IMR-90 (cell line): ENCODE results near the gene SEPHS2. TPM values are rescaled to one million over a fixed set of nuclear protein-coding genes. Genes with fewer than 3 reads are reported as not detected.

Experiments
- ATAC-seq: fragments of 200-7000 bp; cut with Tn5 transposase; 2 replicates; pipeline ENCODE4 v1.9.1; 2020; ENCODE audit warnings: low read depth, mild to moderate bottlenecking, moderate library complexity
- BruUV-seq: library from RNA; stranded (reverse); fragments of 400-500 nt; replicated peaks from 2 replicates; lab custom pipeline; 2021; lab: Mats Ljungman, UMichigan
- CTCF ChIA-PET: fragments of 300-600 bp; formaldehyde crosslinking; extraction: SDS; loops from one replicate; lab custom pipeline; 2021; ENCODE audit warnings: antibody characterized with exemption; lab: Yijun Ruan, JAX
- POLR2A ChIA-PET: fragments of 300-600 bp; sonication (Branson Sonifier 250); formaldehyde crosslinking; loops from one replicate; lab custom pipeline; 2022; ENCODE audit warnings: antibody characterized with exemption; ENCODE audit not compliant: unreplicated experiment; lab: Charles Lee
- DNase-seq: peaks from one replicate; pipeline ENCODE4 v3.0.0; 2013
- H2AFZ ChIP-seq: replicated peaks from 2 replicates; pipeline ENCODE3; 2013; ENCODE audit warnings: low read length, mild to moderate bottlenecking; ENCODE audit not compliant: poor library complexity
- H2AK5ac ChIP-seq: 2 replicates; pipeline ENCODE4 v1.6.1; 2013; ENCODE audit warnings: low read depth, low read length, inconsistent platforms
- H2AK9ac ChIP-seq: replicated peaks from 2 replicates; pipeline ENCODE3; 2013; ENCODE audit warnings: mild to moderate bottlenecking, low read depth, low read length, moderate library complexity; ENCODE audit not compliant: poor library complexity
- H2BK120ac ChIP-seq: 2 replicates; pipeline ENCODE4 v1.6.1; 2013; ENCODE audit warnings: low read depth, low read length, inconsistent platforms
- H2BK15ac ChIP-seq: 3 replicates; pipeline ENCODE4 v1.6.1; 2013; ENCODE audit warnings: low read depth, low read length, inconsistent platforms
- H2BK20ac ChIP-seq: 2 replicates; pipeline ENCODE4 v1.6.1; 2013; ENCODE audit warnings: low read depth, mild to moderate bottlenecking, inconsistent platforms, low read length, moderate library complexity
- H2BK5ac ChIP-seq: 2 replicates; pipeline ENCODE4 v1.6.1; 2013; ENCODE audit warnings: mild to moderate bottlenecking, low read depth, low read length, inconsistent platforms; ENCODE audit not compliant: poor library complexity, severe bottlenecking
- H3K14ac ChIP-seq: replicated peaks from 2 replicates; pipeline ENCODE4 v1.6.1; 2013; ENCODE audit warnings: low read depth, low read length, inconsistent platforms
- H3K18ac ChIP-seq: 2 replicates; pipeline ENCODE4 v1.6.1; 2013; ENCODE audit warnings: low read depth, low read length, control low read depth
- H3K23ac ChIP-seq: 2 replicates; pipeline ENCODE4 v1.6.1; 2013; ENCODE audit warnings: low read depth, low read length, inconsistent platforms
- H3K27ac ChIP-seq: 2 replicates; pipeline ENCODE4 v1.5.1; 2013; ENCODE audit warnings: mild to moderate bottlenecking, control low read depth, low read length; ENCODE audit not compliant: insufficient read depth
- H3K27me3 ChIP-seq: 2 replicates; pipeline ENCODE4 v1.6.1; 2013; ENCODE audit warnings: low read length; ENCODE audit not compliant: control insufficient read depth, insufficient read depth
- H3K36me3 ChIP-seq: 2 replicates; pipeline ENCODE4 v1.6.1; 2013; ENCODE audit warnings: low read length, mixed read lengths; ENCODE audit not compliant: control insufficient read depth, insufficient read depth
- H3K4ac ChIP-seq: 2 replicates; pipeline ENCODE4 v1.6.1; 2013; ENCODE audit warnings: low read depth, low read length, inconsistent platforms
- H3K4me1 ChIP-seq: 2 replicates; pipeline ENCODE4 v1.6.1; 2013; ENCODE audit warnings: low read length, mixed read lengths; ENCODE audit not compliant: control insufficient read depth, insufficient read depth
- H3K4me2 ChIP-seq: 2 replicates; pipeline ENCODE4 v1.6.1; 2013; ENCODE audit warnings: low read depth, mild to moderate bottlenecking, control low read depth, low read length, moderate library complexity
- H3K4me3 ChIP-seq: 2 replicates; pipeline ENCODE4 v1.5.1; 2013; ENCODE audit warnings: low read depth, mild to moderate bottlenecking, control low read depth, low read length, moderate library complexity; ENCODE audit not compliant: insufficient read depth
- H3K56ac ChIP-seq: 2 replicates; pipeline ENCODE4 v1.6.1; 2013; ENCODE audit warnings: low read length, inconsistent platforms; ENCODE audit not compliant: insufficient read depth; ENCODE audit errors: extremely low read depth
- H3K79me1 ChIP-seq, 2 experiments: 2 replicates each; pipeline ENCODE4 v1.6.1; 2013; ENCODE audit warnings: low read length in 2 of 2, inconsistent platforms in 1 of 2, low read depth in 1 of 2
- H3K9ac ChIP-seq: 2 replicates; pipeline ENCODE4 v1.6.1; 2013; ENCODE audit warnings: low read depth, low read length, control low read depth
- H3K9me1 ChIP-seq: 2 replicates; pipeline ENCODE4 v1.6.1; 2013; ENCODE audit warnings: low read length, inconsistent platforms; ENCODE audit not compliant: insufficient read depth
- H3K9me3 ChIP-seq: 2 replicates; pipeline ENCODE4 v1.6.1; 2013; ENCODE audit warnings: low read length; ENCODE audit not compliant: control insufficient read depth, insufficient read depth
- H4K20me1 ChIP-seq: 2 replicates; pipeline ENCODE4 v1.6.1; 2013; ENCODE audit warnings: low read length, inconsistent platforms; ENCODE audit not compliant: insufficient read depth
- H4K5ac ChIP-seq: 2 replicates; pipeline ENCODE4 v1.6.1; 2013; ENCODE audit warnings: mild to moderate bottlenecking, low read depth, low read length, control low read depth
- H4K8ac ChIP-seq, 2 experiments: 2 replicates each; pipeline ENCODE4 v1.6.1; 2013; ENCODE audit warnings: low read depth in 2 of 2, low read length in 2 of 2, control low read depth in 1 of 2, inconsistent platforms in 1 of 2
- H4K91ac ChIP-seq: 2 replicates; pipeline ENCODE4 v1.6.1; 2013; ENCODE audit warnings: low read depth, low read length, inconsistent platforms; ENCODE audit not compliant: insufficient read depth
- BHLHE40 ChIP-seq: fragments of 150-350 bp; IDR thresholded peaks from 2 replicates; pipeline ENCODE4 v1.6.1; 2016; ENCODE audit warnings: mild to moderate bottlenecking, low read depth, low read length
- CEBPB ChIP-seq: IDR thresholded peaks from 2 replicates; pipeline ENCODE4 v1.6.1; 2012; ENCODE audit warnings: low read depth, low read length, improper control_type of control experiment
- CHD1 ChIP-seq: IDR thresholded peaks from 2 replicates; pipeline ENCODE4 v1.6.1; 2012; ENCODE audit warnings: low read depth, low read length, improper control_type of control experiment
- ELK1 ChIP-seq: fragments of 150-350 bp; IDR thresholded peaks from 2 replicates; pipeline ENCODE4 v1.6.1; 2016; ENCODE audit warnings: low read depth, mild to moderate bottlenecking, low read length, moderate library complexity, borderline replicate concordance
- FOS ChIP-seq: fragments of 150-350 bp; IDR thresholded peaks from 2 replicates; pipeline ENCODE4 v1.6.1; 2016; ENCODE audit warnings: low read depth, low read length
- MAFK ChIP-seq: IDR thresholded peaks from 2 replicates; pipeline ENCODE4 v1.6.1; 2012; ENCODE audit warnings: low read depth, low read length, improper control_type of control experiment
- MAZ ChIP-seq: IDR thresholded peaks from 2 replicates; pipeline ENCODE4 v1.6.1; 2012; ENCODE audit warnings: low read depth, mild to moderate bottlenecking, low read length, improper control_type of control experiment, moderate library complexity, borderline replicate concordance
- MXI1 ChIP-seq: IDR thresholded peaks from 2 replicates; pipeline ENCODE4 v1.6.1; 2012; ENCODE audit warnings: low read depth, mild to moderate bottlenecking, low read length, moderate library complexity, borderline replicate concordance
- NFE2L2 ChIP-seq: fragments of 150-350 bp; IDR thresholded peaks from 2 replicates; pipeline ENCODE4 v1.6.1; 2016; ENCODE audit warnings: low read depth, mild to moderate bottlenecking, low read length
- POLR2A ChIP-seq: IDR thresholded peaks from 2 replicates; pipeline ENCODE4 v1.6.1; 2012; ENCODE audit warnings: mild to moderate bottlenecking, low read depth, low read length
- RAD21 ChIP-seq: IDR thresholded peaks from 2 replicates; pipeline ENCODE4 v1.6.1; 2012; ENCODE audit warnings: low read length, improper control_type of control experiment
- RCOR1 ChIP-seq: IDR thresholded peaks from 2 replicates; pipeline ENCODE4 v1.6.1; 2012; ENCODE audit warnings: mild to moderate bottlenecking, low read length, improper control_type of control experiment; ENCODE audit not compliant: insufficient replicate concordance
- RFX5 ChIP-seq: IDR thresholded peaks from 2 replicates; pipeline ENCODE4 v1.8.0; 2012; ENCODE audit warnings: low read depth, mild to moderate bottlenecking, low read length, moderate library complexity
- SMC3 ChIP-seq: fragments of 150-350 bp; IDR thresholded peaks from 2 replicates; pipeline ENCODE4 v1.6.1; 2016; ENCODE audit warnings: low read depth, mild to moderate bottlenecking, antibody characterized with exemption, low read length, moderate library complexity
- WGBS, 2 experiments: methylation state at CpG; one replicate each; pipeline versions ENCODE4 v1.1.5 to v1.1.7; 2013; ENCODE audit warnings: missing lambda C conversion rate in 2 of 2; ENCODE audit not compliant: insufficient read length in 1 of 2; ENCODE audit errors: extremely low coverage in 2 of 2; 5-methylcytosine and 5-hydroxymethylcytosine counted together
- dilution Hi-C: fragments of 300-500 bp; cut with HindIII; formaldehyde crosslinking; loops from one replicate; pipeline ENCODE4 v1.14.3; 2018; ENCODE audit warnings: low sequenced_read_pairs; ENCODE audit not compliant: unreplicated experiment
- in situ Hi-C: fragments of 300-500 bp; cut with MboI; formaldehyde crosslinking; loops from 3 replicates; pipeline ENCODE4 v1.14.3; 2019; ENCODE audit warnings: low sequenced_read_pairs, inconsistent platforms, mixed read lengths
- intact Hi-C: fragments of 100-400 bp; cut with micrococcal nuclease; formaldehyde crosslinking; loops from 2 replicates; pipeline ENCODE4 v1.10.0; 2022
- polyA plus RNA-seq, 3 experiments: library from polyadenylated mRNA; depleted of rRNA; stranded (reverse); fragments of >200 nt; gene quantifications; 2 replicates each; pipeline ENCODE4 v1.2.3, GENCODE V29; 2012; ENCODE audit warnings: low replicate concordance in 1 of 3
- total RNA-seq: library from RNA; depleted of rRNA; stranded (reverse); fragments of >200 nt; gene quantifications from 2 replicates; pipeline ENCODE4 v1.2.3, GENCODE V29; 2012
- TF ChIP-seq, protein P1 (sequence below): conservative IDR thresholded peaks from 2 replicates; pipeline ENCODE4 v1.5.1; 2012; ENCODE audit warnings: mild to moderate bottlenecking, low read depth, low read length, improper control_type of control experiment
- TF ChIP-seq, protein P2 (sequence below): fragments of 150-350 bp; IDR thresholded peaks from 2 replicates; pipeline ENCODE4 v1.6.1; 2017; ENCODE audit warnings: mild to moderate bottlenecking, antibody characterized with exemption, low read length, low read depth

The SEPHS2 gene
- total and polyA plus RNA-seq, 2 of the 4 experiments (the other 2 are of a cell fraction): 10.4 to 31.4 TPM

DNA sequence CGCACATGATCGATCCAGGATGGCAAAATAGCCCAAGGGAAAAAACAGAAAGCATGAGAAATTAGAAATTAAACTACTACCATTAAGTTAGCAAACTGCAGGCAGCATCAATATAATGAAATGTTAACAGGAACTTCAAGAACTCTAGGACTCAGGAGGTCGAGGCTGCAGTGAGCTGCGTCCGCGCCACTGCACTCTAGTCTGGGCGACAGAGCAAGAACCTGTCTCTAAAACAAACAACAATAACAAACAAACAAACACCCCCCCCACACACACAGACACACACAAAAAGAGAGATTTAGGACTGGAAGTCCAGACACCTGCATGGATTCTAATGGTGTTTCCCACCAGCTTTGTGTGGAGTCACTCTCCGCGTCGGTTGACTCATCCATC, 525 bp upstream of the SEPHS2 start:
- ATAC-seq (no peak), DNase-seq (no peak)
- no CpG with 5 or more reads among the region's 10 CpGs for WGBS, 2 experiments
- peak overlapping the region; percentile 81 for H3K4ac ChIP-seq
- peak overlapping the region; percentile 21 for H4K5ac ChIP-seq
- dilution Hi-C loops (no loop called here), in situ Hi-C loops (loop anchor here (5.0 kb wide), 2 partner anchors 151 to 186 kb away; no protein-coding TSS in a partner anchor), intact Hi-C loops (no loop called here)
- peak overlapping the region; percentile 38 for H3K9ac ChIP-seq
- 0 out of 2 replicates have a peak, but pooled peaks cover 5% of the 10 kb centered on the region for H3K9me3 ChIP-seq
- H4K91ac ChIP-seq: peak overlapping the region; percentile 65
- peak overlapping the region; percentile 11; the same call in 1 of the 2 replicates for H2BK20ac ChIP-seq
- H2AFZ ChIP-seq: peak overlapping the region; percentile 87
- peaks cover 13 to 22% of the 10 kb centered on the region in 2 experiments for H3K79me1 ChIP-seq
- H3K14ac ChIP-seq: peak overlapping the region; percentile 59
- no TSS peak for BruUV-seq
- H3K23ac ChIP-seq: peak overlapping the region; percentile 31; the same call in 1 of the 2 replicates
- POLR2A ChIA-PET: no interaction called here
- H3K4me3 ChIP-seq: peak overlapping the region; percentile 65
- peak overlapping the region; percentile 30 for H3K27ac ChIP-seq
- peak overlapping the region; percentile 48 for H2BK120ac ChIP-seq
- H2BK5ac ChIP-seq: peak overlapping the region; percentile 21
- CTCF ChIA-PET: no interaction called here
- H2BK15ac ChIP-seq: no peak overlapping the region; the same call in 2 of the 3 replicates
- H4K20me1 ChIP-seq: 0 out of 2 replicates have a peak, but pooled peaks cover 4% of the 10 kb centered on the region
- no peak overlapping the region for H2AK5ac ChIP-seq
- peak overlapping the region; percentile 4 for H2AK9ac ChIP-seq
- peak overlapping the region; percentile 14 to 84 for H4K8ac ChIP-seq
- H3K4me2 ChIP-seq: peak overlapping the region; percentile 72
- H3K18ac ChIP-seq: peak overlapping the region; percentile 20; the same call in 1 of the 2 replicates
- H3K4me1 ChIP-seq: peaks cover 5% of the 10 kb centered on the region
- no peak overlapping the region for H3K56ac ChIP-seq
- no peaks in the 10 kb centered on the region; the same call in 1 of the 2 replicates for H3K27me3 ChIP-seq
- peaks cover 7% of the 10 kb centered on the region for H3K9me1 ChIP-seq
- peaks cover 9% of the 10 kb centered on the region for H3K36me3 ChIP-seq
- TF ChIP-seq RCOR1 (no peak), POLR2A (no peak), BHLHE40 (no peak), NFE2L2 (no peak), MXI1 (no peak), CEBPB (no peak), MAFK (no peak), MAZ (no peak), SMC3 (no peak), CHD1 (no peak), ELK1 (no peak), RAD21 (no peak), FOS (no peak), RFX5 (no peak)
- TF ChIP-seq, protein P1, sequence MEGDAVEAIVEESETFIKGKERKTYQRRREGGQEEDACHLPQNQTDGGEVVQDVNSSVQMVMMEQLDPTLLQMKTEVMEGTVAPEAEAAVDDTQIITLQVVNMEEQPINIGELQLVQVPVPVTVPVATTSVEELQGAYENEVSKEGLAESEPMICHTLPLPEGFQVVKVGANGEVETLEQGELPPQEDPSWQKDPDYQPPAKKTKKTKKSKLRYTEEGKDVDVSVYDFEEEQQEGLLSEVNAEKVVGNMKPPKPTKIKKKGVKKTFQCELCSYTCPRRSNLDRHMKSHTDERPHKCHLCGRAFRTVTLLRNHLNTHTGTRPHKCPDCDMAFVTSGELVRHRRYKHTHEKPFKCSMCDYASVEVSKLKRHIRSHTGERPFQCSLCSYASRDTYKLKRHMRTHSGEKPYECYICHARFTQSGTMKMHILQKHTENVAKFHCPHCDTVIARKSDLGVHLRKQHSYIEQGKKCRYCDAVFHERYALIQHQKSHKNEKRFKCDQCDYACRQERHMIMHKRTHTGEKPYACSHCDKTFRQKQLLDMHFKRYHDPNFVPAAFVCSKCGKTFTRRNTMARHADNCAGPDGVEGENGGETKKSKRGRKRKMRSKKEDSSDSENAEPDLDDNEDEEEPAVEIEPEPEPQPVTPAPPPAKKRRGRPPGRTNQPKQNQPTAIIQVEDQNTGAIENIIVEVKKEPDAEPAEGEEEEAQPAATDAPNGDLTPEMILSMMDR: no peak
- TF ChIP-seq, protein P2, sequence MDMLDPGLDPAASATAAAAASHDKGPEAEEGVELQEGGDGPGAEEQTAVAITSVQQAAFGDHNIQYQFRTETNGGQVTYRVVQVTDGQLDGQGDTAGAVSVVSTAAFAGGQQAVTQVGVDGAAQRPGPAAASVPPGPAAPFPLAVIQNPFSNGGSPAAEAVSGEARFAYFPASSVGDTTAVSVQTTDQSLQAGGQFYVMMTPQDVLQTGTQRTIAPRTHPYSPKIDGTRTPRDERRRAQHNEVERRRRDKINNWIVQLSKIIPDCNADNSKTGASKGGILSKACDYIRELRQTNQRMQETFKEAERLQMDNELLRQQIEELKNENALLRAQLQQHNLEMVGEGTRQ: no peak
